GM23338 (cell line): ENCODE results near the gene BNC1.

Experiments
- CREB1 ChIP-seq: fragments of 250-450 bp; sonication (Bioruptor Pico); IDR thresholded peaks from 2 replicates; pipeline ENCODE4 v1.5.0; 2020; ENCODE audit warnings: low read depth, mild to moderate bottlenecking, moderate library complexity
- EZH2 ChIP-seq: fragments of 200-600 bp; sonication (generic); IDR thresholded peaks from one replicate; pipeline ENCODE4 v1.8.0; 2017; ENCODE audit warnings: antibody characterized with exemption, mild to moderate bottlenecking, low read depth; ENCODE audit not compliant: unreplicated experiment
- EZH2phosphoT487 ChIP-seq: fragments of 200-600 bp; sonication (generic); IDR thresholded peaks from one replicate; pipeline ENCODE4 v1.8.1; 2018; ENCODE audit warnings: antibody characterized with exemption; ENCODE audit not compliant: unreplicated experiment
- JUNB ChIP-seq: IDR thresholded peaks from one replicate; pipeline ENCODE4 v1.6.1; 2016; ENCODE audit warnings: antibody characterized with exemption; ENCODE audit not compliant: unreplicated experiment
- NANOG ChIP-seq: IDR thresholded peaks from 2 replicates; pipeline ENCODE4 v1.6.1; 2016; ENCODE audit warnings: antibody characterized with exemption, borderline replicate concordance
- POLR2AphosphoS5 ChIP-seq: IDR thresholded peaks from 2 replicates; pipeline ENCODE4 v1.6.1; 2016; ENCODE audit warnings: antibody characterized with exemption, low read depth
- REST ChIP-seq: IDR thresholded peaks from one replicate; pipeline ENCODE4 v1.6.1; 2018; ENCODE audit warnings: antibody characterized with exemption; ENCODE audit not compliant: unreplicated experiment
- STAT1 ChIP-seq: IDR thresholded peaks from one replicate; pipeline ENCODE4 v1.6.1; 2016; ENCODE audit warnings: antibody characterized with exemption; ENCODE audit not compliant: unreplicated experiment
- ZNF114 ChIP-seq: fragments of 250-450 bp; sonication (Bioruptor Pico); IDR thresholded peaks from 2 replicates; pipeline ENCODE4 v1.5.0; 2020; ENCODE audit warnings: mild to moderate bottlenecking, moderate library complexity
- ZNF331 ChIP-seq: fragments of 250-450 bp; sonication (Bioruptor Pico); IDR thresholded peaks from 2 replicates; pipeline ENCODE4 v1.5.0; 2020; ENCODE audit warnings: low read depth, mild to moderate bottlenecking, moderate library complexity
- TF ChIP-seq, protein P1 (sequence below), 2 experiments: fragments of 200-600 bp in 1 of 2; sonication (generic) in 1 of 2; conservative IDR thresholded peaks; 2 replicates each; pipeline versions ENCODE4 v1.5.1 to v1.6.1; 2016 to 2017; ENCODE audit warnings: antibody characterized with exemption in 2 of 2, low read depth in 2 of 2, mild to moderate bottlenecking in 2 of 2, moderate library complexity in 1 of 2
- TF ChIP-seq, protein P2 (sequence below): IDR thresholded peaks from 2 replicates; pipeline ENCODE4 v1.6.1; 2016; ENCODE audit warnings: antibody characterized with exemption

- TF ChIP-seq, protein P1, sequence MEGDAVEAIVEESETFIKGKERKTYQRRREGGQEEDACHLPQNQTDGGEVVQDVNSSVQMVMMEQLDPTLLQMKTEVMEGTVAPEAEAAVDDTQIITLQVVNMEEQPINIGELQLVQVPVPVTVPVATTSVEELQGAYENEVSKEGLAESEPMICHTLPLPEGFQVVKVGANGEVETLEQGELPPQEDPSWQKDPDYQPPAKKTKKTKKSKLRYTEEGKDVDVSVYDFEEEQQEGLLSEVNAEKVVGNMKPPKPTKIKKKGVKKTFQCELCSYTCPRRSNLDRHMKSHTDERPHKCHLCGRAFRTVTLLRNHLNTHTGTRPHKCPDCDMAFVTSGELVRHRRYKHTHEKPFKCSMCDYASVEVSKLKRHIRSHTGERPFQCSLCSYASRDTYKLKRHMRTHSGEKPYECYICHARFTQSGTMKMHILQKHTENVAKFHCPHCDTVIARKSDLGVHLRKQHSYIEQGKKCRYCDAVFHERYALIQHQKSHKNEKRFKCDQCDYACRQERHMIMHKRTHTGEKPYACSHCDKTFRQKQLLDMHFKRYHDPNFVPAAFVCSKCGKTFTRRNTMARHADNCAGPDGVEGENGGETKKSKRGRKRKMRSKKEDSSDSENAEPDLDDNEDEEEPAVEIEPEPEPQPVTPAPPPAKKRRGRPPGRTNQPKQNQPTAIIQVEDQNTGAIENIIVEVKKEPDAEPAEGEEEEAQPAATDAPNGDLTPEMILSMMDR (conservative IDR thresholded peaks at IDR 0.05; ENCODE audit: low read depth in 2 of 2) = no peak
- TF ChIP-seq POLR2AphosphoS5 (no peak), EZH2 (no peak), CREB1 (no peak), ZNF114 (CRISPR knock-in tag) (no peak), REST (no peak), EZH2phosphoT487 (no peak), STAT1 (no peak), ZNF331 (no peak), JUNB (no peak), NANOG (no peak)
- TF ChIP-seq, protein P2, sequence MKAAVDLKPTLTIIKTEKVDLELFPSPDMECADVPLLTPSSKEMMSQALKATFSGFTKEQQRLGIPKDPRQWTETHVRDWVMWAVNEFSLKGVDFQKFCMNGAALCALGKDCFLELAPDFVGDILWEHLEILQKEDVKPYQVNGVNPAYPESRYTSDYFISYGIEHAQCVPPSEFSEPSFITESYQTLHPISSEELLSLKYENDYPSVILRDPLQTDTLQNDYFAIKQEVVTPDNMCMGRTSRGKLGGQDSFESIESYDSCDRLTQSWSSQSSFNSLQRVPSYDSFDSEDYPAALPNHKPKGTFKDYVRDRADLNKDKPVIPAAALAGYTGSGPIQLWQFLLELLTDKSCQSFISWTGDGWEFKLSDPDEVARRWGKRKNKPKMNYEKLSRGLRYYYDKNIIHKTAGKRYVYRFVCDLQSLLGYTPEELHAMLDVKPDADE = no peak
These were observed 19.1 kb upstream of the BNC1 start for GRCh38 chr15:83303535-83303934.
